HG03108 (cell line): ENCODE measurements around the gene COL4A1.

ENCODE experiments used
- ATAC-seq: cut with Tn5 transposase; IDR thresholded peaks from one replicate; pipeline ENCODE4 v1.9.1; 2021; ENCODE audit warnings: moderate library complexity; ENCODE audit not compliant: unreplicated experiment

The COL4A1 gene

GRCh38 chr13:110105136-110105535 is 201.8 kb downstream of the COL4A1 start:
- no peak for ATAC-seq

- ATAC-seq = no peak
Measured at GRCh38 chr13:110103534-110103933, 203.4 kb downstream of the COL4A1 start.

DNA sequence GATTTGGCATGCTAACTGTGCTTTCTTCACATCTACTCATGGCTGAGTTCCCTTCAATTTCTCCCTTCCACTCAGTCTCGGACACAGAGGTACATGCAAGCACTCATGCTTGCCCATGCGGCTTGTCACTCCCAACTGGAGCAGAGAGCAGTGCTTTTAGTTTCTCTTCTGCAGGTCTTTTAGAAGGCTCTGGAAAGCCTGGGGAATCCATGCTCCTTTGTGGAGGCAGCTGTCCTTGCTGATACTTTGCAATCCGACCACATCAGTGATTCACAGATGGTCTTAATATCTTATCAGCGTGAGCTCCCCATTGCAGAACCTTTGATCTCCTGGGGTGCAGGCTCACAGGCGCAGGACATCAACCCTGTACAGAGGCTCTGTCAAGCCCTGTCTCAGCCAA is 203.9 kb downstream of the COL4A1 start:
- no peak for ATAC-seq

DNA sequence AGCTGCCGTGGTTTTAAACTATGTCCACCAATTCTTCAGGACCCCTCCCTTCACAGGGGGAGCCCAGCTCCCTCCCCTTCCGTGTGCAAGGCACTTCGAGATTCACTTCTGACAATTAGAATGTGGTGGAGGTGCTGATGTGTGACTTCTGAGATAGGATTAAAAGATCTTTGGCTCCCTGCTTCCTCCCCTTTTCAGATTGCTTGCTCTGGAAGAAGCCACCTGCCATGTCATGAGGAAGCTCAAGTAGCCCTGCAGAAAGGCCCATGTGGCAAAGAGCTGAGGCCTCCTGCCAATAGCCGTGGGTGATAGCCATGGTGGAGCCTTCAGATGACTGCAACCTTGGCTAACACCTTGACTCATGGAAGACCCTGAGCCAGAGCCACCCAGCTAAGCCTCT is 204.9 kb downstream of the COL4A1 start:
- ATAC-seq = no peak

GRCh38 chr13:110099922-110100321 is 207.0 kb downstream of the COL4A1 start:
- no peak for ATAC-seq
